ENCODE results near the gene ADAM10. TPM values are rescaled to one million over a fixed set of nuclear protein-coding genes. Genes with fewer than 3 reads are reported as not detected.
A peak's percentile ranks its signal among the peaks of the same experiment; 100 is the strongest.

Gene ADAM10
- total and polyA plus RNA-seq, 8 donors, result 6.1 to 96.2 (median 32.2) TPM

- Histone ChIP-seq H3K27ac (no peak overlapping the region), H3K4me1 (no peaks in the 10 kb centered on the region), H3K36me3 (peaks cover 0 to 11% (median 0%) of the 10 kb centered on the region in 3 donors), H3K27me3 (no peaks in the 10 kb centered on the region), H3K9me3 (no peaks in the 10 kb centered on the region), H3K4me3 (no peak overlapping the region)
- intact Hi-C loops (cut with DNase I), result no loop called here
- 94 to 97% methylated on average over 2 of the region's 2 CpGs for WGBS, 2 donors
- ATAC-seq (no peak), FAIRE-seq (no peak), DNase-seq (no peak)
- no peak for TF ChIP-seq CTCF (IDR thresholded peaks at IDR 0.05)
These were observed 110.3 kb downstream of the ADAM10 start for GRCh38 chr15:58639002-58639756.

- Histone ChIP-seq H3K4me3 (no peak overlapping the region), H3K4me1 (peaks cover 7 to 12% (median 8%) of the 10 kb centered on the region in 3 donors), H3K36me3 (peaks cover 0 to 5% (median 0%) of the 10 kb centered on the region in 3 donors), H3K27me3 (no peaks in the 10 kb centered on the region), H3K9me3 (no peaks in the 10 kb centered on the region), H3K27ac (no peak overlapping the region)
- WGBS, 2 donors, result 88 to 91% methylated on average over 2 of the region's 2 CpGs
- ATAC-seq (no peak), FAIRE-seq (no peak), DNase-seq (no peak)
- intact Hi-C loops (cut with DNase I), result no loop called here
- TF ChIP-seq CTCF (IDR thresholded peaks at IDR 0.05), result no peak
These were observed 116.7 kb downstream of the ADAM10 start for GRCh38 chr15:58632789-58633188.

GRCh38 chr15:58631319-58631718 is 118.2 kb downstream of the ADAM10 start:
- ATAC-seq (no peak), DNase-seq (no peak), FAIRE-seq (no peak)
- H3K4me3 ChIP-seq, result no peak overlapping the region
- no peak overlapping the region for H3K27ac ChIP-seq
- no peaks in the 10 kb centered on the region for H3K9me3 ChIP-seq
- intact Hi-C loops (cut with DNase I), result no loop called here
- peaks cover 0 to 9% (median 0%) of the 10 kb centered on the region in 3 donors for H3K36me3 ChIP-seq
- no peaks in the 10 kb centered on the region for H3K27me3 ChIP-seq
- peaks cover 8 to 19% (median 11%) of the 10 kb centered on the region in 3 donors for H3K4me1 ChIP-seq
- WGBS, 2 donors, result 97 to 99% methylated on average over 2 of the region's 2 CpGs
- TF ChIP-seq CTCF (IDR thresholded peaks at IDR 0.05), result no peak

- H3K9me3 ChIP-seq, result no peaks in the 10 kb centered on the region
- no peak for FAIRE-seq
- DNase-seq, result no peak
- TF ChIP-seq CTCF (IDR thresholded peaks at IDR 0.05), result no peak
- H3K27me3 ChIP-seq, result no peaks in the 10 kb centered on the region
- WGBS, 2 donors, result 95 to 96% methylated on average over 6 of the region's 6 CpGs
- H3K27ac ChIP-seq, result peak overlapping the region in 1 of 4 donors; percentile 62
- intact Hi-C loops (cut with DNase I), result no loop called here
- peaks cover 0 to 7% (median 0%) of the 10 kb centered on the region in 3 donors for H3K36me3 ChIP-seq
- no peak overlapping the region for H3K4me3 ChIP-seq
- ATAC-seq, result no peak
- peaks cover 8 to 19% (median 11%) of the 10 kb centered on the region in 3 donors for H3K4me1 ChIP-seq
These were observed 119.9 kb downstream of the ADAM10 start for GRCh38 chr15:58629625-58630024.

Measured in pancreas (tissue), 10 donors.